Measurements from ENCODE around the gene BCL2A1. TPM values are rescaled to one million over a fixed set of nuclear protein-coding genes. Genes with fewer than 3 reads are reported as not detected.
"Not testable (repeated sequence)": the region's sequence is repeated elsewhere in the genome, so short reads cannot be mapped to it uniquely, and the experiment has no call there.

BCL2A1 gene
- 100 to 1,000 TPM; 274 to 308 (median 298) TPM for total RNA-seq

- no peaks in the 10 kb centered on the region for H3K27me3 Mint-ChIP-seq (ENCODE audit: low read depth)
These were observed at the start of gene BCL2A1 for GRCh38 chr15:79970624-79971434. Gene BCL2A1 (minus strand): TSS chr15:79971196. CDS start chr15:79971119, 77 bp downstream.

GRCh38 chr15:80020731-80021130 is 49.7 kb upstream of the BCL2A1 start:
- Mint-ChIP-seq H3K4me3 (no peak overlapping the region), H3K4me1 (ENCODE audit: low read depth) (peaks cover 3% of the 10 kb centered on the region), H3K9me3 (peaks cover 6% of the 10 kb centered on the region), H3K36me3 (ENCODE audit: insufficient read depth) (no peaks in the 10 kb centered on the region), H3K27me3 (ENCODE audit: low read depth) (peaks cover 9% of the 10 kb centered on the region)
- ATAC-seq (no peak), DNase-seq (no peak)

More at GRCh38 chr15:79970624-79971434, at the start of gene BCL2A1:
- Mint-ChIP-seq H3K4me1 (ENCODE audit: low read depth) (peaks cover 50% of the 10 kb centered on the region), H3K9me3 (no peaks in the 10 kb centered on the region), H3K4me3 (peak within 1 kb of the TSS; percentile 98), H3K36me3 (ENCODE audit: insufficient read depth) (peaks cover 28% of the 10 kb centered on the region)
- ATAC-seq = peak; percentile 76 to 83
- DNase-seq = peak; percentile 66

GRCh38 chr15:80020149-80020548 is 49.2 kb upstream of the BCL2A1 start:
- not testable (repeated sequence) for ATAC-seq; H3K27me3 Mint-ChIP-seq (ENCODE audit: low read depth); H3K36me3 Mint-ChIP-seq (ENCODE audit: insufficient read depth); H3K4me3 Mint-ChIP-seq; H3K9me3 Mint-ChIP-seq; DNase-seq; H3K4me1 Mint-ChIP-seq (ENCODE audit: low read depth)

GRCh38 chr15:80019168-80019745 is 48.3 kb upstream of the BCL2A1 start:
- ATAC-seq = no peak
- Mint-ChIP-seq H3K9me3 (peaks cover 6% of the 10 kb centered on the region), H3K36me3 (ENCODE audit: insufficient read depth) (no peaks in the 10 kb centered on the region), H3K27me3 (ENCODE audit: low read depth) (peaks cover 9% of the 10 kb centered on the region), H3K4me1 (ENCODE audit: low read depth) (peaks cover 3% of the 10 kb centered on the region), H3K4me3 (no peak overlapping the region)
- no peak for DNase-seq

GRCh38 chr15:80017139-80017538 is 46.1 kb upstream of the BCL2A1 start:
- H3K4me1 Mint-ChIP-seq (ENCODE audit: low read depth); H3K4me3 Mint-ChIP-seq; H3K9me3 Mint-ChIP-seq; H3K36me3 Mint-ChIP-seq (ENCODE audit: insufficient read depth); ATAC-seq; DNase-seq; H3K27me3 Mint-ChIP-seq (ENCODE audit: low read depth): not testable (repeated sequence)

GRCh38 chr15:80016506-80016905 is 45.5 kb upstream of the BCL2A1 start:
- H3K4me3 Mint-ChIP-seq; H3K36me3 Mint-ChIP-seq (ENCODE audit: insufficient read depth); ATAC-seq; DNase-seq; H3K4me1 Mint-ChIP-seq (ENCODE audit: low read depth); H3K9me3 Mint-ChIP-seq; H3K27me3 Mint-ChIP-seq (ENCODE audit: low read depth): not testable (repeated sequence)

GRCh38 chr15:80015156-80015555 is 44.2 kb upstream of the BCL2A1 start:
- no peak for ATAC-seq
- H3K27me3 Mint-ChIP-seq (ENCODE audit: low read depth) = no peaks in the 10 kb centered on the region
- H3K4me3 Mint-ChIP-seq = no peak overlapping the region
- DNase-seq = no peak
- H3K4me1 Mint-ChIP-seq (ENCODE audit: low read depth) = peaks cover 2% of the 10 kb centered on the region
- H3K9me3 Mint-ChIP-seq = no peaks in the 10 kb centered on the region
- no peaks in the 10 kb centered on the region for H3K36me3 Mint-ChIP-seq (ENCODE audit: insufficient read depth)

GRCh38 chr15:80014186-80014585 is 43.2 kb upstream of the BCL2A1 start:
- ATAC-seq; H3K4me1 Mint-ChIP-seq (ENCODE audit: low read depth); DNase-seq; H3K4me3 Mint-ChIP-seq; H3K36me3 Mint-ChIP-seq (ENCODE audit: insufficient read depth); H3K9me3 Mint-ChIP-seq; H3K27me3 Mint-ChIP-seq (ENCODE audit: low read depth): not testable (repeated sequence)

GRCh38 chr15:80012060-80012726 is 41.2 kb upstream of the BCL2A1 start:
- Mint-ChIP-seq H3K27me3 (ENCODE audit: low read depth) (no peaks in the 10 kb centered on the region), H3K4me3 (no peak overlapping the region), H3K4me1 (ENCODE audit: low read depth) (peaks cover 2% of the 10 kb centered on the region), H3K36me3 (ENCODE audit: insufficient read depth) (no peaks in the 10 kb centered on the region), H3K9me3 (no peaks in the 10 kb centered on the region)
- no peak for ATAC-seq
- no peak for DNase-seq

GRCh38 chr15:80011596-80011995 is 40.6 kb upstream of the BCL2A1 start:
- H3K9me3 Mint-ChIP-seq = no peaks in the 10 kb centered on the region
- H3K27me3 Mint-ChIP-seq (ENCODE audit: low read depth) = no peaks in the 10 kb centered on the region
- H3K36me3 Mint-ChIP-seq (ENCODE audit: insufficient read depth) = no peaks in the 10 kb centered on the region
- H3K4me3 Mint-ChIP-seq = no peak overlapping the region
- no peak for DNase-seq
- no peak for ATAC-seq
- peaks cover 2% of the 10 kb centered on the region for H3K4me1 Mint-ChIP-seq (ENCODE audit: low read depth)

GRCh38 chr15:80011041-80011523 is 40.1 kb upstream of the BCL2A1 start:
- not testable (repeated sequence) for H3K4me3 Mint-ChIP-seq; H3K4me1 Mint-ChIP-seq (ENCODE audit: low read depth); H3K9me3 Mint-ChIP-seq; H3K27me3 Mint-ChIP-seq (ENCODE audit: low read depth); H3K36me3 Mint-ChIP-seq (ENCODE audit: insufficient read depth); DNase-seq
- peak; percentile 63 to 70 for ATAC-seq

GRCh38 chr15:80010131-80010673 is 39.2 kb upstream of the BCL2A1 start:
- no peaks in the 10 kb centered on the region for H3K36me3 Mint-ChIP-seq (ENCODE audit: insufficient read depth)
- no peaks in the 10 kb centered on the region for H3K9me3 Mint-ChIP-seq
- no peak for ATAC-seq

GRCh38 chr15:80007532-80007931 is 36.5 kb upstream of the BCL2A1 start:
- DNase-seq (no peak), ATAC-seq (no peak)
- Mint-ChIP-seq H3K4me1 (ENCODE audit: low read depth) (peaks cover 2% of the 10 kb centered on the region), H3K36me3 (ENCODE audit: insufficient read depth) (no peaks in the 10 kb centered on the region), H3K9me3 (no peaks in the 10 kb centered on the region), H3K27me3 (ENCODE audit: low read depth) (no peaks in the 10 kb centered on the region), H3K4me3 (no peak overlapping the region)

More at GRCh38 chr15:80010131-80010673, 39.2 kb upstream of the BCL2A1 start:
- Mint-ChIP-seq H3K4me3 (no peak overlapping the region), H3K4me1 (ENCODE audit: low read depth) (peaks cover 2% of the 10 kb centered on the region), H3K27me3 (ENCODE audit: low read depth) (no peaks in the 10 kb centered on the region)
- DNase-seq = no peak

GRCh38 chr15:80006946-80007345 is 36.0 kb upstream of the BCL2A1 start:
- ATAC-seq = no peak
- H3K9me3 Mint-ChIP-seq = no peaks in the 10 kb centered on the region
- H3K4me1 Mint-ChIP-seq (ENCODE audit: low read depth) = peaks cover 2% of the 10 kb centered on the region
- H3K36me3 Mint-ChIP-seq (ENCODE audit: insufficient read depth) = no peaks in the 10 kb centered on the region
- H3K27me3 Mint-ChIP-seq (ENCODE audit: low read depth) = no peaks in the 10 kb centered on the region
- no peak overlapping the region for H3K4me3 Mint-ChIP-seq
- no peak for DNase-seq

All from activated T-cell treated with anti-CD3 and anti-CD28 coated beads, Interleukin-2, amount 50 U/mL, for 4 hours (primary cell).